Astrocyte (in vitro differentiated cells and primary cell): ENCODE data around the gene TEX52. TPM values are rescaled to one million over a fixed set of nuclear protein-coding genes. Genes with fewer than 3 reads are reported as not detected.

Experiments
- DNase-seq: peaks from one replicate; pipeline ENCODE4 v3.0.0-alpha.2; 2010; ENCODE audit warnings: low read depth
- FAIRE-seq: peaks from 2 replicates; lab custom pipeline; 2011; peaks lifted over from hg19 to GRCh38; lab: Jason Lieb, UNC
- H2AFZ ChIP-seq: 2 replicates; pipeline ENCODE4 v1.6.0; 2012; ENCODE audit warnings: low read depth, low read length, inconsistent platforms
- H3K27ac ChIP-seq: 2 replicates; pipeline ENCODE4 v1.5.1; 2011; ENCODE audit warnings: low read depth, low read length, inconsistent platforms
- H3K27me3 ChIP-seq: 2 replicates; pipeline ENCODE4 v1.6.0; 2011; ENCODE audit warnings: low read length, inconsistent platforms; ENCODE audit not compliant: insufficient read depth
- H3K36me3 ChIP-seq: 2 replicates; pipeline ENCODE4 v1.5.1; 2011; ENCODE audit warnings: low read length, inconsistent platforms; ENCODE audit not compliant: insufficient read depth
- H3K4me1 ChIP-seq: 2 replicates; pipeline ENCODE4 v1.5.1; 2011; ENCODE audit warnings: low read length, inconsistent platforms; ENCODE audit not compliant: insufficient read depth
- H3K4me2 ChIP-seq: 2 replicates; pipeline ENCODE4 v1.6.0; 2012; ENCODE audit warnings: low read length, inconsistent platforms
- H3K4me3 ChIP-seq: 2 replicates; pipeline ENCODE4 v1.5.1; 2011; ENCODE audit warnings: low read depth, mild to moderate bottlenecking, low read length, inconsistent platforms; ENCODE audit not compliant: insufficient read depth
- H3K79me2 ChIP-seq: 2 replicates; pipeline ENCODE4 v1.6.0; 2012; ENCODE audit warnings: mild to moderate bottlenecking, low read length, inconsistent platforms; ENCODE audit not compliant: insufficient read depth
- H3K9ac ChIP-seq: 2 replicates; pipeline ENCODE4 v1.6.0; 2012; ENCODE audit warnings: mild to moderate bottlenecking, low read length, inconsistent platforms
- H3K9me3 ChIP-seq: 2 replicates; pipeline ENCODE4 v1.5.1; 2012; ENCODE audit warnings: low read depth, mild to moderate bottlenecking, low read length, inconsistent platforms; ENCODE audit not compliant: insufficient read depth
- H4K20me1 ChIP-seq: 2 replicates; pipeline ENCODE4 v1.6.0; 2012; ENCODE audit warnings: low read length, inconsistent platforms; ENCODE audit not compliant: insufficient read depth
- H3K27ac Mint-ChIP-seq: one replicate; pipeline ENCODE4 v1.8.0; 2021; ENCODE audit warnings: mild to moderate bottlenecking, mixed read lengths; ENCODE audit not compliant: unreplicated experiment
- H3K27me3 Mint-ChIP-seq: one replicate; pipeline ENCODE4 v1.8.0; 2021; ENCODE audit warnings: low read depth, mixed read lengths; ENCODE audit not compliant: unreplicated experiment
- H3K36me3 Mint-ChIP-seq: one replicate; pipeline ENCODE4 v1.8.0; 2021; ENCODE audit warnings: low read depth, mixed read lengths; ENCODE audit not compliant: unreplicated experiment
- H3K4me1 Mint-ChIP-seq: one replicate; pipeline ENCODE4 v1.8.0; 2021; ENCODE audit warnings: low read depth, mixed read lengths; ENCODE audit not compliant: unreplicated experiment
- H3K4me3 Mint-ChIP-seq: one replicate; pipeline ENCODE4 v1.8.0; 2021; ENCODE audit warnings: mild to moderate bottlenecking, moderate library complexity, mixed read lengths; ENCODE audit not compliant: unreplicated experiment
- H3K9me3 Mint-ChIP-seq: one replicate; pipeline ENCODE4 v1.8.0; 2021; ENCODE audit warnings: mild to moderate bottlenecking, mixed read lengths; ENCODE audit not compliant: unreplicated experiment
- CTCF ChIP-seq: IDR thresholded peaks from 2 replicates; pipeline ENCODE4 v1.5.1; 2011; ENCODE audit warnings: low read depth, mild to moderate bottlenecking, inconsistent platforms, low read length, moderate library complexity; ENCODE audit not compliant: insufficient read depth
- EZH2 ChIP-seq: IDR thresholded peaks from 2 replicates; pipeline ENCODE4 v1.6.1; 2012; ENCODE audit warnings: mild to moderate bottlenecking, low read length, inconsistent platforms; ENCODE audit not compliant: insufficient read depth
- total RNA-seq: library from RNA; stranded (reverse); gene quantifications from 2 replicates; pipeline ENCODE4 v1.2.1, GENCODE V29; 2021

TEX52 gene
- total RNA-seq, 1 donor from 2014 or later = not detected

- DNase-seq (peak; percentile 97), FAIRE-seq (peak; percentile 23)
- Histone ChIP-seq H3K27me3 (no peaks in the 10 kb centered on the region), H2AFZ (peak within 1 kb of the TSS; percentile 98), H3K9ac (peak within 1 kb of the TSS; percentile 91), H3K4me3 (peak within 1 kb of the TSS; percentile 97), H3K79me2 (peaks cover 30% of the 10 kb centered on the region), H3K4me1 (peaks cover 6% of the 10 kb centered on the region), H3K36me3 (peaks cover 3% of the 10 kb centered on the region), H4K20me1 (peaks cover 3% of the 10 kb centered on the region), H3K9me3 (no peaks in the 10 kb centered on the region), H3K27ac (peak within 1 kb of the TSS; percentile 92), H3K4me2 (peak within 1 kb of the TSS; percentile 93)
- Mint-ChIP-seq H3K4me1 (peaks cover 4% of the 10 kb centered on the region), H3K36me3 (peaks cover 2% of the 10 kb centered on the region), H3K4me3 (peak within 1 kb of the TSS; percentile 98), H3K27me3 (no peaks in the 10 kb centered on the region), H3K9me3 (no peaks in the 10 kb centered on the region), H3K27ac (peak within 1 kb of the TSS; percentile 99)
- TF ChIP-seq CTCF (no peak), EZH2 (no peak)
Measured at GRCh38 chr12:2812290-2813213, 44.3 kb downstream of the TEX52 start, which contains the start of gene ITFG2. Gene ITFG2, plus strand, starts transcription at chr12:2812668. Its CDS starts 93 bp downstream, at chr12:2812761.

GRCh38 chr12:2811801-2812200, 45.0 kb downstream of the TEX52 start:
- Histone ChIP-seq H3K27ac (no peak overlapping the region), H2AFZ (no peak overlapping the region), H3K27me3 (no peaks in the 10 kb centered on the region), H3K9ac (peak overlapping the region; percentile 91), H3K4me1 (peaks cover 6% of the 10 kb centered on the region), H3K79me2 (peaks cover 30% of the 10 kb centered on the region), H3K4me3 (peak overlapping the region; percentile 97), H3K9me3 (no peaks in the 10 kb centered on the region), H4K20me1 (peaks cover 3% of the 10 kb centered on the region), H3K4me2 (peak overlapping the region; percentile 93), H3K36me3 (peaks cover 3% of the 10 kb centered on the region)
- DNase-seq = no peak
- no peaks in the 10 kb centered on the region for H3K27me3 Mint-ChIP-seq
- no peak overlapping the region for H3K27ac Mint-ChIP-seq
- no peaks in the 10 kb centered on the region for H3K9me3 Mint-ChIP-seq
- peaks cover 3% of the 10 kb centered on the region for H3K36me3 Mint-ChIP-seq
- H3K4me1 Mint-ChIP-seq = peaks cover 4% of the 10 kb centered on the region
- H3K4me3 Mint-ChIP-seq = peak overlapping the region; percentile 98
- FAIRE-seq = no peak
- TF ChIP-seq EZH2 (no peak), CTCF (no peak)

- Histone ChIP-seq H3K9me3 (no peaks in the 10 kb centered on the region), H3K27ac (no peak overlapping the region), H4K20me1 (peaks cover 5% of the 10 kb centered on the region), H3K27me3 (no peaks in the 10 kb centered on the region), H3K79me2 (no peaks in the 10 kb centered on the region), H2AFZ (no peak overlapping the region), H3K4me2 (no peak overlapping the region), H3K9ac (no peak overlapping the region), H3K36me3 (peaks cover 25% of the 10 kb centered on the region), H3K4me1 (peaks cover 10% of the 10 kb centered on the region), H3K4me3 (no peak overlapping the region)
- Mint-ChIP-seq H3K4me3 (no peak overlapping the region), H3K27me3 (no peaks in the 10 kb centered on the region), H3K27ac (no peak overlapping the region), H3K4me1 (peaks cover 23% of the 10 kb centered on the region), H3K9me3 (no peaks in the 10 kb centered on the region), H3K36me3 (peaks cover 14% of the 10 kb centered on the region)
- TF ChIP-seq CTCF (no peak), EZH2 (no peak)
- DNase-seq (no peak), FAIRE-seq (no peak)
Measured at GRCh38 chr12:2806700-2807099, 50.1 kb downstream of the TEX52 start.
